Cardiac muscle cell (in vitro differentiated cells and primary cell): ENCODE results near the gene XKR7. TPM values are rescaled to one million over a fixed set of nuclear protein-coding genes. Genes with fewer than 3 reads are reported as not detected.

Experiments
- DNase-seq, 2 donors: peaks; one replicate each; pipeline versions ENCODE4 v3.0.0 to v3.0.0-alpha.2; 2010 to 2017; ENCODE audit warnings: low read depth in 1 of 2, low spot score in 1 of 2
- H3K27ac ChIP-seq: fragments of 200-600 bp; sonication (generic); 2 replicates; pipeline ENCODE4 v1.5.1; 2016
- H3K27me3 ChIP-seq: fragments of 200-600 bp; sonication (generic); 2 replicates; pipeline ENCODE4 v1.6.0; 2016; ENCODE audit warnings: control low read depth
- H3K36me3 ChIP-seq: fragments of 200-600 bp; sonication (generic); 2 replicates; pipeline ENCODE4 v1.5.1; 2016; ENCODE audit warnings: control low read depth
- H3K4me1 ChIP-seq: fragments of 200-600 bp; sonication (generic); 2 replicates; pipeline ENCODE4 v1.8.1; 2017; ENCODE audit warnings: low read depth, mild to moderate bottlenecking, mixed run types
- H3K4me3 ChIP-seq: fragments of 200-600 bp; sonication (generic); 2 replicates; pipeline ENCODE4 v1.5.1; 2016; ENCODE audit warnings: mild to moderate bottlenecking
- H3K9me3 ChIP-seq: fragments of 200-600 bp; sonication (generic); 2 replicates; pipeline ENCODE4 v1.5.1; 2017; ENCODE audit warnings: low read depth, mild to moderate bottlenecking, control low read depth
- polyA plus RNA-seq: library from polyadenylated mRNA; unstranded; fragments of >200 nt; fragmentation: Nextera tagmentation; extraction: Ambion mirVana; gene quantifications from 2 replicates; pipeline ENCODE4 v1.2.1, GENCODE V29; 2016
- total RNA-seq: library from RNA; depleted of rRNA; stranded (reverse); fragments of >200 nt; gene quantifications from 2 replicates; pipeline ENCODE4 v1.2.3, GENCODE V29; 2016
- TF ChIP-seq, protein P1 (sequence below): IDR thresholded peaks from 2 replicates; pipeline ENCODE4 v1.5.1; 2012; ENCODE audit warnings: low read depth, mild to moderate bottlenecking, low read length

XKR7 gene
- total and polyA plus RNA-seq, 2 experiments from 2014 or later, result 0.03 TPM; not detected in 1

- H3K9me3 ChIP-seq, result no peaks in the 10 kb centered on the region
- no peak for DNase-seq
- TF ChIP-seq, protein P1, sequence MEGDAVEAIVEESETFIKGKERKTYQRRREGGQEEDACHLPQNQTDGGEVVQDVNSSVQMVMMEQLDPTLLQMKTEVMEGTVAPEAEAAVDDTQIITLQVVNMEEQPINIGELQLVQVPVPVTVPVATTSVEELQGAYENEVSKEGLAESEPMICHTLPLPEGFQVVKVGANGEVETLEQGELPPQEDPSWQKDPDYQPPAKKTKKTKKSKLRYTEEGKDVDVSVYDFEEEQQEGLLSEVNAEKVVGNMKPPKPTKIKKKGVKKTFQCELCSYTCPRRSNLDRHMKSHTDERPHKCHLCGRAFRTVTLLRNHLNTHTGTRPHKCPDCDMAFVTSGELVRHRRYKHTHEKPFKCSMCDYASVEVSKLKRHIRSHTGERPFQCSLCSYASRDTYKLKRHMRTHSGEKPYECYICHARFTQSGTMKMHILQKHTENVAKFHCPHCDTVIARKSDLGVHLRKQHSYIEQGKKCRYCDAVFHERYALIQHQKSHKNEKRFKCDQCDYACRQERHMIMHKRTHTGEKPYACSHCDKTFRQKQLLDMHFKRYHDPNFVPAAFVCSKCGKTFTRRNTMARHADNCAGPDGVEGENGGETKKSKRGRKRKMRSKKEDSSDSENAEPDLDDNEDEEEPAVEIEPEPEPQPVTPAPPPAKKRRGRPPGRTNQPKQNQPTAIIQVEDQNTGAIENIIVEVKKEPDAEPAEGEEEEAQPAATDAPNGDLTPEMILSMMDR, result peak; percentile 6
- H3K27ac ChIP-seq, result no peak overlapping the region
- H3K4me3 ChIP-seq, result no peak overlapping the region
- no peaks in the 10 kb centered on the region for H3K36me3 ChIP-seq
- H3K27me3 ChIP-seq, result peaks cover 23% of the 10 kb centered on the region
- no peaks in the 10 kb centered on the region for H3K4me1 ChIP-seq
Observed at GRCh38 chr20:32034581-32035425, 66.9 kb downstream of the XKR7 start.

DNA sequence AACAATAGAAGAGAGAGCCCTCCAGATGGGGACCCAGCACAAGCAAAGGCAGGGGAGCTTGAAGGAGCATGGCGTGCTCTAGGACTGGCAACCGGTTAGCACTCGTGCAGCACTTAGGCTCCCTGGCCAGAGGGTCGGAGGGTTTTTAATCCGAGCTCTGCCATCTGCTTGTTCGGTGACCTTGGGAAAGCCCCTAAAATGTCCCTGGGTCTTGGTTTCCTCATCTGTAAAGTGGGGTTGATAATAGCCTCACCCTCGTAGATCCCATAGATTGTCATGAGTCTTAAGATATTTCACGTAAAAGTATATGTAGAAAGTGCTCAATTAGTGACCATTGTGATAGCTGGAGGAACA is 67.5 kb downstream of the XKR7 start:
- H3K4me3 ChIP-seq, result no peak overlapping the region
- H3K27me3 ChIP-seq, result peaks cover 23% of the 10 kb centered on the region
- no peak overlapping the region for H3K27ac ChIP-seq
- H3K36me3 ChIP-seq, result no peaks in the 10 kb centered on the region
- TF ChIP-seq, protein P1, result no peak
- no peak for DNase-seq
- H3K9me3 ChIP-seq, result no peaks in the 10 kb centered on the region
- no peaks in the 10 kb centered on the region for H3K4me1 ChIP-seq

DNA sequence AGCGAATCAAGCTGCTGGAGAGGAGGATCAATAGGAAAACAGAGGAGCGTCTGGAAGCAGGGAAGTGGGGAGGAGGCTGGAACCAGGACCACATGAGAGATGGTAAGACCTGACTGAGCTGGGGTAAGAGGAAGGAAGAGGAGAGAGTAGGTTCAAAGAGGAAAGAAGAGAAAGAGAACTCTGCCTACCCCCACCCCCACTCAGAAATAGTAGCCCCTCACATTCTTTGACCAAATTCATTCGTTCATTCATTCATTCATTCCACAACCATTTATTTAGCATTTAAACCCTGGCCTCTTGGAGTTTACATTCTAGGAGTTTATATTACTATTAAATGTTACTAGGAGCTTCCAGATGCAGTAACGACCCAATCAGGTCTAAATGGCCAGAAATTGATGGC is 68.3 kb downstream of the XKR7 start:
- Histone ChIP-seq H3K4me3 (no peak overlapping the region), H3K36me3 (no peaks in the 10 kb centered on the region), H3K27me3 (peaks cover 23% of the 10 kb centered on the region), H3K9me3 (no peaks in the 10 kb centered on the region), H3K4me1 (no peaks in the 10 kb centered on the region), H3K27ac (no peak overlapping the region)
- TF ChIP-seq, protein P1, result no peak
- no peak for DNase-seq

DNA sequence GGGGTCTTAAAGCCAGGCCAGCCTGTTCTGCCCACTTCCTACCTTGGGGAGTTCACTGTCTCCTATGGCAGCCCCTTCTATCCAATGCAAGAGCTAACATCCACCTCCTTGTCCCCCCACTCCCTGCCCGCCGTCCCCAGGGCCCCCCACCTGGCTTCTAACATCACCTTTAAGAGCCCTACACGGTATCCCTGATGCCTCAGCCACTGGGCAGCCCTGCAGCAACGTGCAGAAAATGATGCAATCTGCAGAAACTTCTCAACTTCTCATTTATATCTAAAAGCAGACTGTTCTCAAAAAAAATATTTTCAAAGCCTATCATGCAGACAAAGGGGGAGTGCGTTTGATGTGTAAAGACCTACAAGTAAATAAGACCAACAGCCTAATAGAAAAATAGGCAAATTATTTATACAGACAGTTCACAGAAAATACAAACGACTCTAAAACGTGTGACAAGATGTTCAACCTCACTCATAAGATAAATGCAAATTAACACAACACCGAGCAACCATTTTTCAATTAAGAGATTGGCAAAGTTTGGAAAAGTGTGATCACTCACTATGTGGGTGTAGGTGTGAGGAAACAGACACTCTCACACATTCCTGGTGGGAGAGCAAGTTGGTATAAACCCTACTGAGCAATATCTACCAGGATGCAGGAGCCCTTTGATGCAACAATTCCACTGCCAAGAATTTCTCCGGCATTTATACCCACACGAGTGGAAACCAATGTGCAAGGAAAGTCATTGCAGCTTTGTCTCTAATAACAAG is 69.0 kb downstream of the XKR7 start:
- H3K27ac ChIP-seq, result no peak overlapping the region
- H3K36me3 ChIP-seq, result no peaks in the 10 kb centered on the region
- TF ChIP-seq, protein P1, result no peak
- H3K9me3 ChIP-seq, result no peaks in the 10 kb centered on the region
- peaks cover 23% of the 10 kb centered on the region for H3K27me3 ChIP-seq
- no peaks in the 10 kb centered on the region for H3K4me1 ChIP-seq
- no peak overlapping the region for H3K4me3 ChIP-seq
- peak in 1 of 2 donors; percentile 38 for DNase-seq

GRCh38 chr20:32037929-32038328 is 70.0 kb downstream of the XKR7 start:
- TF ChIP-seq, protein P1, result no peak
- H3K4me3 ChIP-seq, result no peak overlapping the region
- no peaks in the 10 kb centered on the region for H3K36me3 ChIP-seq
- H3K27ac ChIP-seq, result no peak overlapping the region
- H3K27me3 ChIP-seq, result peaks cover 23% of the 10 kb centered on the region
- no peaks in the 10 kb centered on the region for H3K9me3 ChIP-seq
- DNase-seq, result peak in 1 of 2 donors; percentile 54
- H3K4me1 ChIP-seq, result no peaks in the 10 kb centered on the region
